Psoas muscle (tissue), 8 donors: ENCODE results near the gene GPLD1. TPM values are rescaled to one million over a fixed set of nuclear protein-coding genes. Genes with fewer than 3 reads are reported as not detected.

Experiments used
- ATAC-seq, 4 donors: fragments of 200-7000 bp; cut with Tn5 transposase; one replicate each; pipeline ENCODE4 v1.9.1; 2020; ENCODE audit warnings: moderate library complexity in 3 of 4, mild to moderate bottlenecking in 2 of 4
- DNase-seq, 2 donors: peaks; one replicate each; pipeline ENCODE4 v3.0.0-alpha.2; 2020
- H3K27ac ChIP-seq: fragments of 200-600 bp; one replicate; pipeline ENCODE4 v1.8.0; 2022
- H3K27me3 ChIP-seq, 3 donors: fragments of 200-600 bp in 1 of 3; one replicate each; pipeline versions ENCODE4 v1.6.1 to v1.8.0; 2013 to 2022; ENCODE audit warnings: low read length in 2 of 3, mild to moderate bottlenecking in 2 of 3, moderate library complexity in 1 of 3; ENCODE audit not compliant: insufficient read depth in 3 of 3
- H3K36me3 ChIP-seq, 2 donors: fragments of 200-600 bp in 1 of 2; one replicate each; pipeline versions ENCODE4 v1.6.1 to v1.8.0; 2013 to 2022; ENCODE audit warnings: low read depth in 1 of 2, mild to moderate bottlenecking in 1 of 2, moderate library complexity in 1 of 2; ENCODE audit not compliant: insufficient read depth in 1 of 2
- H3K4me1 ChIP-seq: fragments of 200-600 bp; one replicate; pipeline ENCODE4 v1.8.0; 2022
- H3K4me3 ChIP-seq: fragments of 200-600 bp; one replicate; pipeline ENCODE4 v1.8.0; 2022; ENCODE audit warnings: mild to moderate bottlenecking
- H3K9me3 ChIP-seq: fragments of 200-600 bp; one replicate; pipeline ENCODE4 v1.8.0; 2022
- CTCF ChIP-seq: fragments of 200-600 bp; IDR thresholded peaks from one replicate; pipeline ENCODE4 v1.8.0; 2022; ENCODE audit warnings: antibody characterized with exemption
- WGBS, 3 donors: extraction: QIAGEN DNeasy Blood & Tissue Kit; methylation state at CpG; one replicate each; pipeline versions ENCODE4 v1.1.6 to v1.1.7; 2013; 5-methylcytosine and 5-hydroxymethylcytosine counted together
- intact Hi-C, 2 donors: fragments of 100-400 bp; cut with DNase I; formaldehyde crosslinking; loops; one replicate each; pipeline versions ENCODE4 v1.11.0 to v1.14.2; 2022
- polyA plus RNA-seq, 3 donors: library from polyadenylated mRNA; stranded (reverse); fragments of 200-250 nt; gene quantifications; one replicate each; pipeline ENCODE4 v1.2.3, GENCODE V29; 2013
- total RNA-seq, 4 donors: library from RNA; stranded (reverse); fragmentation: NEBNext Ultra II Directional in 2 of 4; extraction: Animal tissue kit (Norgen Biotek cat#: 25700) in 2 of 4; gene quantifications; one replicate each; pipeline versions ENCODE4 v1.2.1 to v1.2.4, GENCODE V29; 2021 to 2023
- donor health status: healthy with polysubstance abuse.
- donor health status: DM: no; HTN: no; CAD: no; lungs with moderate emphysema.
- donor health status: Bipolar disorder and iron deficiency.
- donor health status: healthy.
- donor health status: DM: yes; HTN: yes; CAD: no.
- donor health status: DM: no; HTN: no; CAD: no.
- donor health status: DM: no; HTN: no; CAD: no.
- donor health status: DM: yes; HTN: yes; CAD: no.

Gene GPLD1
- total and polyA plus RNA-seq, 7 donors, result 0.25 to 1.1 (median 0.38) TPM

DNA sequence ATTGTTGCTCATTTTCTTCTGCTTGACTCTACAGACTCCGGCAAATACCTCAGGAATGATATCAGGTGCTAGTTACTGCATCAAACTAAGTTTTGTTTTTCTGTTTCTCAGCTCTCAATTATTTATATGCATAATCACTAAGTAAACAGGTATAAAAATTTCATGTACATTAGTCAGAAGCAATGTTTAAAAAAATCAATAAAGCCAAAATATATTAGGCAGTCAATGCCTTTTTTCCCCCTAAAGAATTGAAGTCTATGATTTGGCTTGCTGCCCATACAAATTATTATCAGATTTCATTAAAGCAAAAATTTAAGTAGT lies 107.2 kb downstream of the GPLD1 start:
- WGBS, 3 donors, result 86 to 95% (median 89%) methylated on average over 1 of the region's 1 CpG
- no peaks in the 10 kb centered on the region for H3K9me3 ChIP-seq
- no peaks in the 10 kb centered on the region for H3K27me3 ChIP-seq
- ATAC-seq, result no peak
- no peak overlapping the region for H3K27ac ChIP-seq
- H3K4me1 ChIP-seq, result no peaks in the 10 kb centered on the region
- no peak for DNase-seq
- H3K4me3 ChIP-seq, result no peak overlapping the region
- TF ChIP-seq CTCF, result no peak
- no peaks in the 10 kb centered on the region for H3K36me3 ChIP-seq
- intact Hi-C loops, result no loop called here

- no peak for DNase-seq
- Histone ChIP-seq H3K9me3 (no peaks in the 10 kb centered on the region), H3K4me1 (no peaks in the 10 kb centered on the region), H3K36me3 (no peaks in the 10 kb centered on the region), H3K27ac (no peak overlapping the region), H3K27me3 (no peaks in the 10 kb centered on the region), H3K4me3 (no peak overlapping the region)
- intact Hi-C loops, result no loop called here
- no peak for ATAC-seq
- no peak for TF ChIP-seq CTCF
- whole genome bisulfite sequencing, 3 donors, result 95 to 97% (median 96%) methylated on average over 4 of the region's 4 CpGs
Measured at GRCh38 chr6:24381476-24382219, 107.7 kb downstream of the GPLD1 start.

DNA sequence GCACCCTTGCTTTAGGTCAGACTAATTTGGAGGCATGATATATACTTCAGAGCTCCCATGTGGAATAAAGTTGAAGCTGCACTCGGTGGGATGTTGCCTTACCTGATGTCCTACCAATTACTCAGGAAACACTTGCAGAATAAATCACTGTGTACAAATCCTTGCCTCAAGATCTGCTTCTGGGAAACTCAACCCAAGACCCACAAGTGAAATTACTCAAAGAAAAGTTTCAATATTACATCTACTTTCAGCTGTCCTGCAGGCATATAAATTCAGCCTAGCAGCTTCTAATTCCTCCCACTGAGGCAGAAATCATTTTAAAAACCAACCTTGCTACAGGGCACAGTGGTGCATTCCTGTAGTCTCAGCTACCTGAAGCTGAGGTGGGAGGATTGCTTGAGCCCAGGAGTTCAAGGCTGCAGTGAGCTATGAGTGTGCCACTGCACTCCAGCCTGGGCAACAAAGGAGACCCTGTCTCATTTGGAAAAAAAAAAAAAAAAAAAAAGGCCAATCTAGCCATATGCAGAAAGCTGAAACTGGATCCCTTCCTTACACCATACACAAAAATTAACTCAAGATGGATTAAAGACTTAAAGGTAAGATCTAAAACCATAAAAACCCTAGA lies 110.8 kb downstream of the GPLD1 start:
- no peaks in the 10 kb centered on the region for H3K36me3 ChIP-seq
- ATAC-seq (no peak), DNase-seq (no peak)
- WGBS, 3 donors, result 54 to 65% (median 64%) methylated on average over 1 of the region's 1 CpG
- no peak overlapping the region for H3K4me3 ChIP-seq
- H3K27me3 ChIP-seq, result no peaks in the 10 kb centered on the region
- H3K9me3 ChIP-seq, result no peaks in the 10 kb centered on the region
- intact Hi-C loops, result no loop called here
- TF ChIP-seq CTCF, result no peak
- no peak overlapping the region for H3K27ac ChIP-seq
- H3K4me1 ChIP-seq, result no peaks in the 10 kb centered on the region

Other genes with a start within 250 kb of the GPLD1 start
- gene DCDC2, start 131.5 kb downstream of the GPLD1 start, total RNA-seq, result 1 to 10 TPM in 1 of 4 donors, under 1 TPM in 3; 0.60 to 3.1 (median 0.86) TPM
- gene DCDC2, start 131.5 kb downstream of the GPLD1 start, polyA plus RNA-seq, result 1 to 10 TPM in 1 of 3 donors, under 1 TPM in 2; 0.45 to 1.1 (median 0.47) TPM
- gene MRS2, start 86.6 kb downstream of the GPLD1 start, total RNA-seq, result 10 to 100 TPM; 26.7 to 52.6 (median 32.2) TPM
- gene MRS2, start 86.6 kb downstream of the GPLD1 start, polyA plus RNA-seq, result 10 to 100 TPM; 26.2 to 52.5 (median 41.4) TPM
- gene ALDH5A1, start 5.4 kb upstream of the GPLD1 start, total RNA-seq, result 10 to 100 TPM; 16.7 to 41.7 (median 34.6) TPM
- gene ALDH5A1, start 5.4 kb upstream of the GPLD1 start, polyA plus RNA-seq, result 10 to 100 TPM in 1 of 3 donors, 1 to 10 TPM in 2; 3.5 to 10.7 (median 8.6) TPM
- under 1 TPM in 3 of 4 donors, not detected in 1; 0.02 to 0.04 (median 0.04) TPM for gene KIAA0319, start 156.6 kb upstream of the GPLD1 start, total RNA-seq
- gene KIAA0319, start 156.6 kb upstream of the GPLD1 start, polyA plus RNA-seq, result under 1 TPM in 2 of 3 donors, not detected in 1; 0.01 to 0.06 TPM
- gene TDP2, start 177.3 kb upstream of the GPLD1 start, total RNA-seq, result 10 to 100 TPM; 16.3 to 22.1 (median 19.8) TPM
- gene TDP2, start 177.3 kb upstream of the GPLD1 start, polyA plus RNA-seq, result 10 to 100 TPM; 19.0 to 56.7 (median 36.9) TPM
- 10 to 100 TPM; 36.3 to 50.7 (median 37.6) TPM for gene ACOT13, start 177.5 kb upstream of the GPLD1 start, total RNA-seq
- 10 to 100 TPM; 25.2 to 44.6 (median 36.7) TPM for gene ACOT13, start 177.5 kb upstream of the GPLD1 start, polyA plus RNA-seq
- gene C6orf62, start 229.6 kb upstream of the GPLD1 start, total RNA-seq, result 10 to 100 TPM; 43.1 to 57.2 (median 47.1) TPM
- gene C6orf62, start 229.6 kb upstream of the GPLD1 start, polyA plus RNA-seq, result 10 to 100 TPM; 23.9 to 54.8 (median 35.6) TPM